Measurements from ENCODE around the gene ACE2. TPM values are rescaled to one million over a fixed set of nuclear protein-coding genes. Genes with fewer than 3 reads are reported as not detected.

ACE2 gene
- total and polyA plus RNA-seq, 2 of the 8 experiments (the other 6 are each of a cell fraction or from before 2014, with no cell fraction given): 0.06 TPM; not detected in 1

DNA sequence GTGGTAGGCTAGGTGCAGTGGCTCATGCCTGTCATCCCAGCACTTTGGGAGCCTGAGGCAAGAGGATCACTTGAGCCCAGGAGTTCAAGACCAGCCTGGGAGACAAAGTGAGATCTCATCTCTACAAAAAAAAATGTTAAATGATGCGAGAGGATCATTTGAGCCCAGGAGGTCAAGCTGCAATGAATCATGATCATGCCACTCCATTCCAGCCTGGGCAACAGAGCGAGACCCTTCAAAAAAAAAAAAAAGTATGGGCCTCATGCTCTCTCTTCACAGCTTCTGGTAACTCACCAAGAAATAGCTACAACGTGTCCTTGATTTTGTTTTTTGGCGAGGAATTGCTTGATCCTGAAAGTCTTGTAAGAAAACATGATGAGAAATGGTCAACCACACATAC, 1.3 kb downstream of the ACE2 start:
- Histone ChIP-seq H3K79me1 (ENCODE audit: low read depth, low read length) (no peaks in the 10 kb centered on the region), H2BK15ac (ENCODE audit: low read length) (no peak overlapping the region), H4K20me1 (replicated peaks in 1 of 2; ENCODE audit: control insufficient read depth in 1 of 2, insufficient read depth in 2 of 2, low read length in 2 of 2) (no peaks in the 10 kb centered on the region), H3K27me3 (replicated peaks in 1 of 4; ENCODE audit: control insufficient read depth in 3 of 4, extremely low read depth in 1 of 4, insufficient read depth in 3 of 4, low read length in 3 of 4) (no peaks in the 10 kb centered on the region), H2BK5ac (ENCODE audit: low read depth, low read length) (no peak overlapping the region), H3K9me3 (ENCODE audit: insufficient read depth in 2 of 2, low read depth in 1 of 2, low read length in 1 of 2) (no peaks in the 10 kb centered on the region), H3K9ac (replicated peaks in 1 of 4; ENCODE audit: extremely low read depth in 1 of 4, low read depth in 3 of 4, low read length in 3 of 4) (no peak overlapping the region), H3K36me3 (ENCODE audit: control insufficient read depth in 2 of 4, insufficient read depth in 4 of 4, low read length in 3 of 4) (no peaks in the 10 kb centered on the region), H3K4ac (replicated peaks; ENCODE audit: insufficient read length, low read depth, low read length) (no peak overlapping the region), H4K8ac (ENCODE audit: extremely low read depth, insufficient read depth, low read length) (no peak overlapping the region), H4K5ac (ENCODE audit: insufficient read length, low read depth, low read length) (no peak overlapping the region), H2BK12ac (ENCODE audit: low read depth, low read length) (no peak overlapping the region), H4K91ac (replicated peaks; ENCODE audit: insufficient read length, low read length) (no peak overlapping the region), H2AFZ (ENCODE audit: low read length) (no peak overlapping the region), H3K56ac (replicated peaks; ENCODE audit: insufficient read length, low read depth, low read length) (no peak overlapping the region), H3K14ac (ENCODE audit: insufficient read length) (no peak overlapping the region), H3K27ac (ENCODE audit: low read depth, low read length) (no peak overlapping the region), H3K4me2 (ENCODE audit: insufficient read depth in 1 of 2, low read depth in 2 of 2, low read length in 2 of 2) (no peak overlapping the region), H2BK20ac (ENCODE audit: low read length) (no peak overlapping the region), H3K23me2 (ENCODE audit: low read depth, low read length) (no peaks in the 10 kb centered on the region), H3K4me3 (ENCODE audit: extremely low read depth in 1 of 4, insufficient read depth in 2 of 4, low read depth in 3 of 4, low read length in 4 of 4) (no peak overlapping the region), H3K79me2 (ENCODE audit: control insufficient read depth in 1 of 2, insufficient read depth in 2 of 2, low read length in 2 of 2) (no peaks in the 10 kb centered on the region), H3K18ac (ENCODE audit: extremely low read depth, low read length) (no peak overlapping the region), H3K23ac (ENCODE audit: insufficient read length) (no peak overlapping the region), H3K4me1 (replicated peaks in 1 of 4; ENCODE audit: control insufficient read depth in 3 of 4, insufficient read depth in 4 of 4, low read length in 3 of 4) (no peaks in the 10 kb centered on the region), H2AK5ac (ENCODE audit: low read depth, low read length) (no peak overlapping the region), H2BK120ac (replicated peaks; ENCODE audit: low read depth, low read length) (no peak overlapping the region)
- DNase-seq (ENCODE audit: low read depth in 1 of 2, low spot score in 2 of 2) (no peak), FAIRE-seq (no peak)
- POLR2A ChIA-PET (ENCODE audit: partially characterized antibody): interaction anchor here (0.9 kb wide), 1 partner anchor 1188 kb away, joined by 3 read pairs; no protein-coding TSS in a partner anchor
- CTCF ChIA-PET (ENCODE audit: partially characterized antibody): no interaction called here
- TF ChIP-seq JUND (IDR thresholded peaks at IDR 0.05; ENCODE audit: low read length) (no peak), MAX (IDR thresholded peaks at IDR 0.05) (no peak), HDAC6 (IDR thresholded peaks at IDR 0.05; ENCODE audit: low read depth, low read length) (no peak), POLR2AphosphoS5 (IDR thresholded peaks at IDR 0.05; ENCODE audit: low read depth, low read length) (no peak), SP2 (IDR thresholded peaks at IDR 0.05; ENCODE audit: low read length) (no peak), CREB1 (IDR thresholded peaks at IDR 0.05) (no peak)
- WGBS, 2 experiments (ENCODE audit: extremely low coverage in 1 of 2, insufficient coverage in 1 of 2, insufficient read length in 1 of 2, insufficient replicate concordance in 2 of 2, low coverage in 1 of 2, low lambda C conversion rate in 2 of 2, missing lambda C conversion rate in 1 of 2): 85% methylated on average over 3 of the region's 4 CpGs; no CpG with 5 or more reads in 1 of the 2 experiments
